Loucy (cell line): ENCODE data around the gene TSHZ2.

Experiments used
- H2AFZ ChIP-seq: fragments of 200-600 bp; sonication (generic); 2 replicates; pipeline ENCODE4 v1.6.0; 2016; ENCODE audit warnings: antibody characterized with exemption, mild to moderate bottlenecking, low read length, moderate library complexity
- H3F3A ChIP-seq: fragments of 200-600 bp; 2 replicates; pipeline ENCODE4 v1.6.0; 2016; ENCODE audit warnings: antibody characterized with exemption, low read depth, mild to moderate bottlenecking
- H3K27me3 ChIP-seq: fragments of 200-600 bp; sonication (generic); 2 replicates; pipeline ENCODE4 v1.6.1; 2014; ENCODE audit warnings: low read length, mild to moderate bottlenecking; ENCODE audit not compliant: insufficient read depth, poor library complexity, severe bottlenecking
- H3K36me3 ChIP-seq: fragments of 200-600 bp; sonication (generic); 2 replicates; pipeline ENCODE4 v1.6.1; 2016; ENCODE audit warnings: low read length; ENCODE audit not compliant: insufficient read depth
- H3K4me1 ChIP-seq: fragments of 200-600 bp; sonication (generic); 2 replicates; pipeline ENCODE4 v1.5.1; 2014; ENCODE audit warnings: low read length, mild to moderate bottlenecking; ENCODE audit not compliant: insufficient read depth, poor library complexity, severe bottlenecking
- H3K4me2 ChIP-seq: fragments of 200-600 bp; sonication (generic); 2 replicates; pipeline ENCODE4 v1.6.0; 2014; ENCODE audit warnings: antibody characterized with exemption, low read length, low read depth, mild to moderate bottlenecking; ENCODE audit not compliant: poor library complexity, severe bottlenecking
- H3K4me3 ChIP-seq: fragments of 200-600 bp; sonication (generic); 2 replicates; pipeline ENCODE4 v1.5.1; 2014; ENCODE audit warnings: low read length, mild to moderate bottlenecking, mixed read lengths; ENCODE audit not compliant: poor library complexity, severe bottlenecking
- H3K79me2 ChIP-seq: fragments of 200-600 bp; sonication (generic); 2 replicates; pipeline ENCODE4 v1.6.1; 2014; ENCODE audit warnings: low read length; ENCODE audit not compliant: insufficient read depth
- H3K9ac ChIP-seq: fragments of 200-600 bp; sonication (generic); 2 replicates; pipeline ENCODE4 v1.6.0; 2014; ENCODE audit warnings: mild to moderate bottlenecking, low read depth, low read length, moderate library complexity; ENCODE audit not compliant: poor library complexity, severe bottlenecking
- H3K9me2 ChIP-seq: fragments of 200-600 bp; sonication (generic); replicated peaks from 2 replicates; pipeline ENCODE4 v1.6.1; 2016; ENCODE audit warnings: low read depth, low read length, mixed read lengths
- H3K9me3 ChIP-seq: fragments of 200-600 bp; sonication (generic); 2 replicates; pipeline ENCODE4 v1.6.1; 2014; ENCODE audit warnings: mild to moderate bottlenecking, antibody characterized with exemption, low read length, low read depth; ENCODE audit not compliant: insufficient read depth
- H4K20me1 ChIP-seq: fragments of 200-600 bp; sonication (generic); 2 replicates; pipeline ENCODE4 v1.6.0; 2014; ENCODE audit warnings: antibody characterized with exemption, low read length, mild to moderate bottlenecking; ENCODE audit not compliant: insufficient read depth, poor library complexity, severe bottlenecking
- EZH2phosphoT487 ChIP-seq: fragments of 200-600 bp; IDR thresholded peaks from 2 replicates; pipeline ENCODE4 v1.6.1; 2018; ENCODE audit warnings: antibody characterized with exemption, mild to moderate bottlenecking, moderate library complexity, borderline replicate concordance
- TF ChIP-seq, protein P1 (sequence below): fragments of 200-600 bp; sonication (generic); conservative IDR thresholded peaks from 2 replicates; pipeline ENCODE4 v1.5.1; 2014; ENCODE audit warnings: mild to moderate bottlenecking, antibody characterized with exemption, low read length

The TSHZ2 gene

DNA sequence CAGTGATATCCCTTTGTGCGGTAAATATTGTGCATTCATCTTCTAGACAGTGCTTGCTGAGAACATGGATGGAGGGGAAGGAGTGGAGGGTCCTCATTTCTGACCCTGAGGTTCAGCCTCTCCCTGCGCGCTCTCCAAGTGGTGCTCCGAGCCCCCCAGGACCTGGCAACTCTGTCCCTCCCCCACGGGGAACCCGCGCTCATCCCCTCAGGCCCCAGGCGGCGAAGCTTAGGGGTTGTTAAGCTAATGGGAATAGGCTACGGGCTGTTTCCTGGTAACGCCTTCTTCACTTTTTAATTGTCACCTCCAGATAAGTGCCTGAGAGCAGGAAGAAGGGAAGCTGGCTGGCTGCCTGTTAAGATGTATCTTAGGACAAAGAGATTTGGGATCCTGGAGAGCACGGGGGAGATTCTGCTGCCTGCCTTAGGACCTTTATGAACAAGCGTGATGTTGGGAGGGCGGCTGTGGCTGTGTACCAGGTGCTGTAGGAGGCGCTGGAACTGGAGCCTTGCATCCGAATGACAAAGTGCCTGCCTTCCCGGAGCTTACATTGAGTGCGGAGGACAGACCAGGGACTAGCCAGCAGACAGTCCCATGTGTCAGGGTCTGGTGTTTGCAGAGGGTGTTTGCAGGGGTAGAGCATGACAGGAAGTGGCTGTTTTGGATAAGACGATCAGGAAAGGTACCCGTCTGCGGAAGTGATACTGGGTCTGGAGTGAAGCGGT lies 11.7 kb downstream of the TSHZ2 start:
- TF ChIP-seq EZH2phosphoT487, result no peak
- Histone ChIP-seq H3K4me2 (no peak overlapping the region), H3F3A (no peaks in the 10 kb centered on the region), H3K36me3 (no peaks in the 10 kb centered on the region), H3K9me3 (no peaks in the 10 kb centered on the region), H2AFZ (no peak overlapping the region), H3K4me3 (no peak overlapping the region), H3K27me3 (no peaks in the 10 kb centered on the region), H3K79me2 (no peaks in the 10 kb centered on the region), H4K20me1 (no peaks in the 10 kb centered on the region), H3K9me2 (no peaks in the 10 kb centered on the region), H3K4me1 (no peaks in the 10 kb centered on the region), H3K9ac (no peak overlapping the region)

DNA sequence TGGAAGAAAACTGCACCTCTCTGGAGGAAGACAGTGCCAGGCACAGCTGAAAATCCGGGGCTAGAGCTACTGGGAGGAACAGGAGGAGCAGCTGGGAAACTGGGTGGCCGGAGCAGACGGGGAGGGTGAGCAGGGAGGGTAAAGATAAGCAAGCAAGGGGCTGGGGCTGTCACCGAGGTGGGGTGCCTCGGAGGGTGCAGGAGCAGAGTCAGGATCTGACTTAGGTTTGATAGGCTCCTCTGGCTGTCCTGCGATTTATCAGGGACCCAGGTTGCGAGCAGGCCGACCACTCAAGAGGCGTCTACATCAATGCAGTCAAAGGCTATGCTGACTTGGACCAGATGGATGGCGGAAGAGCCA lies 12.3 kb downstream of the TSHZ2 start:
- no peak overlapping the region for H3K4me2 ChIP-seq
- no peaks in the 10 kb centered on the region for H3K9me3 ChIP-seq
- H3K4me3 ChIP-seq, result no peak overlapping the region
- no peaks in the 10 kb centered on the region for H3K27me3 ChIP-seq
- no peaks in the 10 kb centered on the region for H3F3A ChIP-seq
- H2AFZ ChIP-seq, result no peak overlapping the region
- H3K4me1 ChIP-seq, result no peaks in the 10 kb centered on the region
- TF ChIP-seq EZH2phosphoT487, result no peak
- TF ChIP-seq, protein P1, sequence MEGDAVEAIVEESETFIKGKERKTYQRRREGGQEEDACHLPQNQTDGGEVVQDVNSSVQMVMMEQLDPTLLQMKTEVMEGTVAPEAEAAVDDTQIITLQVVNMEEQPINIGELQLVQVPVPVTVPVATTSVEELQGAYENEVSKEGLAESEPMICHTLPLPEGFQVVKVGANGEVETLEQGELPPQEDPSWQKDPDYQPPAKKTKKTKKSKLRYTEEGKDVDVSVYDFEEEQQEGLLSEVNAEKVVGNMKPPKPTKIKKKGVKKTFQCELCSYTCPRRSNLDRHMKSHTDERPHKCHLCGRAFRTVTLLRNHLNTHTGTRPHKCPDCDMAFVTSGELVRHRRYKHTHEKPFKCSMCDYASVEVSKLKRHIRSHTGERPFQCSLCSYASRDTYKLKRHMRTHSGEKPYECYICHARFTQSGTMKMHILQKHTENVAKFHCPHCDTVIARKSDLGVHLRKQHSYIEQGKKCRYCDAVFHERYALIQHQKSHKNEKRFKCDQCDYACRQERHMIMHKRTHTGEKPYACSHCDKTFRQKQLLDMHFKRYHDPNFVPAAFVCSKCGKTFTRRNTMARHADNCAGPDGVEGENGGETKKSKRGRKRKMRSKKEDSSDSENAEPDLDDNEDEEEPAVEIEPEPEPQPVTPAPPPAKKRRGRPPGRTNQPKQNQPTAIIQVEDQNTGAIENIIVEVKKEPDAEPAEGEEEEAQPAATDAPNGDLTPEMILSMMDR, result no peak
- no peaks in the 10 kb centered on the region for H3K36me3 ChIP-seq
- H3K9ac ChIP-seq, result no peak overlapping the region
- no peaks in the 10 kb centered on the region for H4K20me1 ChIP-seq
- no peaks in the 10 kb centered on the region for H3K9me2 ChIP-seq
- no peaks in the 10 kb centered on the region for H3K79me2 ChIP-seq

DNA sequence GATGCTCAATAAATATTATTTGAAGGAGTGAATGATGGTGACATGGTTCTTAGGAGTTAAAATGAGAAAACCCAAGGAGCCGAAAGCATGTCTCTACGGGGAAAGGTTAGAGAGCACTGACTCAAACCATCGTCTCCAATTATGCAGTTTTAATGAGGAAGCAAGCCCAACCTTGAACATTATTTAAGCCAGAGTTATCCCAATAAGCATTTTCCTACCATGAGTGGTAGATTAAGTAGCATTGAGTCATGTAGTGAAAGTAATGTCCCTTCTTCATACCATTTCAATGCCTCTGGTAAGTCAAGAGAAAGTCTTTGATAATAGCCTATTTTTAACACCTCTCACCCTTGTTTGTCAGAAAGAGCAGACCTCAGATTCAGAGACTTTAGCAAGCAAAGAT lies 13.5 kb downstream of the TSHZ2 start:
- TF ChIP-seq EZH2phosphoT487, result no peak
- Histone ChIP-seq H3K27me3 (no peaks in the 10 kb centered on the region), H3K36me3 (no peaks in the 10 kb centered on the region), H2AFZ (no peak overlapping the region), H3K4me1 (no peaks in the 10 kb centered on the region), H3K9me2 (no peaks in the 10 kb centered on the region), H4K20me1 (no peaks in the 10 kb centered on the region), H3K9ac (no peak overlapping the region), H3K9me3 (no peaks in the 10 kb centered on the region), H3K79me2 (no peaks in the 10 kb centered on the region), H3K4me2 (no peak overlapping the region), H3F3A (no peaks in the 10 kb centered on the region), H3K4me3 (no peak overlapping the region)

DNA sequence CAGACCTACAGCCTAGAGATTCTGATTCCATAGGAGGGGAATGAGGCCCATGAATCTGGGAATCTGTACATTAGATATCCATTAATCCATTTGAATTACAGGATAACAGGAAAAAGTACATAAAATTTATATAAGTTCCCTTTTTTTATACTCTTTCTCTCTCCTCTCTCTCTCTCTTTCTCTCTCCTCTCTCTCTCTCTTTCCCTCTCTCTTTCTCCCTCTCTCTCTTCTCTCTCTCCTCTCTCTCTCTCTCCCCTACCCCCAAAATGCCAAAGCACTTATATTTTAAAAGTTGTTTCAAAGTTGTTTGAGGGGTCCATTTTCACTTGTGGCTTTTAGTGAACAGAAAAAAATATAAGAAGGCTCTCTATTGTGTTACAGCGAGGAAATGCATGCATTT lies 15.1 kb downstream of the TSHZ2 start:
- Histone ChIP-seq H3K9me2 (no peaks in the 10 kb centered on the region), H3K27me3 (no peaks in the 10 kb centered on the region), H3K9ac (no peak overlapping the region), H3K36me3 (no peaks in the 10 kb centered on the region), H2AFZ (no peak overlapping the region), H3K4me2 (no peak overlapping the region), H3K4me3 (no peak overlapping the region), H3K79me2 (no peaks in the 10 kb centered on the region), H3F3A (no peaks in the 10 kb centered on the region), H3K4me1 (no peaks in the 10 kb centered on the region), H4K20me1 (no peaks in the 10 kb centered on the region), H3K9me3 (no peaks in the 10 kb centered on the region)
- no peak for TF ChIP-seq EZH2phosphoT487
- TF ChIP-seq, protein P1, result no peak
